ENCODE data around the gene BAG1.

DNA sequence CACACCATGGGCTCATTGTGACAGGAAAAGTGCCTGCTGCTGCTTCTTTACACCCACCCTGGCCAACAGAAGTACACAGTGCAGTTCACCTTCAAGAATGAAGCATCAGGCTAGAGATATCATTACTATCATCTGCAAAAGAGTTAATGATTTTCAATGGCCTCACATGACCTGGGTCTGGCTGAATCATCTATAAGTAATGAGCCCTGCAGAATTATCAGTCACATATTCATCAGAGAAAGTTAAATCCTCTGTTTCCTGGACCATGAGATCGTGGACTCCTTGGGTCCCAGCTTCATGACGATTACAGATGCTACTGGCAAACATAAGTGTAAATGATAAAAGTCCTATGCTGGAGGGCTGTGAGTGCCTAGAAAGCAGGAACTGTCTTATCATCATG, 8.3 kb downstream of the BAG1 start:
- TF ChIP-seq, protein P1, sequence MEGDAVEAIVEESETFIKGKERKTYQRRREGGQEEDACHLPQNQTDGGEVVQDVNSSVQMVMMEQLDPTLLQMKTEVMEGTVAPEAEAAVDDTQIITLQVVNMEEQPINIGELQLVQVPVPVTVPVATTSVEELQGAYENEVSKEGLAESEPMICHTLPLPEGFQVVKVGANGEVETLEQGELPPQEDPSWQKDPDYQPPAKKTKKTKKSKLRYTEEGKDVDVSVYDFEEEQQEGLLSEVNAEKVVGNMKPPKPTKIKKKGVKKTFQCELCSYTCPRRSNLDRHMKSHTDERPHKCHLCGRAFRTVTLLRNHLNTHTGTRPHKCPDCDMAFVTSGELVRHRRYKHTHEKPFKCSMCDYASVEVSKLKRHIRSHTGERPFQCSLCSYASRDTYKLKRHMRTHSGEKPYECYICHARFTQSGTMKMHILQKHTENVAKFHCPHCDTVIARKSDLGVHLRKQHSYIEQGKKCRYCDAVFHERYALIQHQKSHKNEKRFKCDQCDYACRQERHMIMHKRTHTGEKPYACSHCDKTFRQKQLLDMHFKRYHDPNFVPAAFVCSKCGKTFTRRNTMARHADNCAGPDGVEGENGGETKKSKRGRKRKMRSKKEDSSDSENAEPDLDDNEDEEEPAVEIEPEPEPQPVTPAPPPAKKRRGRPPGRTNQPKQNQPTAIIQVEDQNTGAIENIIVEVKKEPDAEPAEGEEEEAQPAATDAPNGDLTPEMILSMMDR (IDR thresholded peaks at IDR 0.05; ENCODE audit: insufficient read depth, low read length, poor library complexity, severe bottlenecking), result no peak
- no peak for TF ChIP-seq EZH2phosphoT487 (conservative IDR thresholded peaks at IDR 0.05; ENCODE audit: low read length)

Measured in SU-DHL-6 (cell line).